Measurements from ENCODE around the gene UROS.

The UROS gene

DNA sequence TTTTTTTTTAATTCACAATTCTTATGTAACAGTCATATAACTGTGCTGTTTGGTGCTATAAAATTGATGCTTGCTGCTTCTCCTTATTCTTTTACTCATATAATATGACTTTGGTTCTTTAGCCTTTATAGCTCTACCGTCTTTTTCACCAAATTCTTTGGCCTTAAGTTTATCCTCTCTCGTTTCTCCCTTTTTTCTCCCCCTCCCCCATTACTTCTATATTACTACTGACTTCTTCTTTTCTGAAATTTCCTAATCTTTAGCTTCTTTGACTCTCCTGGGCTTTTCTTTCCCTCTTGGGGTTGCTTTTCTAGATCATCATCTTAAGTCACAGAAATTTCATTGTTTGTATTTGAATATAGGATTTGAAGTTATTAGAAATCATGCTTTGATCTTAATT lies 4.1 kb upstream of the UROS start:
- peak overlapping the region; percentile 95 for H3K4me2 ChIP-seq (ENCODE audit: low read depth, low read length, poor library complexity, severe bottlenecking)
- no peak overlapping the region for H2AFZ ChIP-seq (ENCODE audit: low read length)
- peaks cover 48% of the 10 kb centered on the region for H4K20me1 ChIP-seq (ENCODE audit: insufficient read depth, low read length, poor library complexity, severe bottlenecking)
- TF ChIP-seq, protein P1, sequence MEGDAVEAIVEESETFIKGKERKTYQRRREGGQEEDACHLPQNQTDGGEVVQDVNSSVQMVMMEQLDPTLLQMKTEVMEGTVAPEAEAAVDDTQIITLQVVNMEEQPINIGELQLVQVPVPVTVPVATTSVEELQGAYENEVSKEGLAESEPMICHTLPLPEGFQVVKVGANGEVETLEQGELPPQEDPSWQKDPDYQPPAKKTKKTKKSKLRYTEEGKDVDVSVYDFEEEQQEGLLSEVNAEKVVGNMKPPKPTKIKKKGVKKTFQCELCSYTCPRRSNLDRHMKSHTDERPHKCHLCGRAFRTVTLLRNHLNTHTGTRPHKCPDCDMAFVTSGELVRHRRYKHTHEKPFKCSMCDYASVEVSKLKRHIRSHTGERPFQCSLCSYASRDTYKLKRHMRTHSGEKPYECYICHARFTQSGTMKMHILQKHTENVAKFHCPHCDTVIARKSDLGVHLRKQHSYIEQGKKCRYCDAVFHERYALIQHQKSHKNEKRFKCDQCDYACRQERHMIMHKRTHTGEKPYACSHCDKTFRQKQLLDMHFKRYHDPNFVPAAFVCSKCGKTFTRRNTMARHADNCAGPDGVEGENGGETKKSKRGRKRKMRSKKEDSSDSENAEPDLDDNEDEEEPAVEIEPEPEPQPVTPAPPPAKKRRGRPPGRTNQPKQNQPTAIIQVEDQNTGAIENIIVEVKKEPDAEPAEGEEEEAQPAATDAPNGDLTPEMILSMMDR (conservative IDR thresholded peaks at IDR 0.05; ENCODE audit: low read length) = no peak
- no peak for TF ChIP-seq EZH2phosphoT487 (IDR thresholded peaks at IDR 0.05; ENCODE audit: borderline replicate concordance)
- no peak overlapping the region for H3K9ac ChIP-seq (ENCODE audit: low read depth, low read length, poor library complexity, severe bottlenecking)
- no peaks in the 10 kb centered on the region for H3K9me3 ChIP-seq (ENCODE audit: insufficient read depth, low read depth, low read length)
- no peaks in the 10 kb centered on the region for H3K9me2 ChIP-seq (replicated peaks; ENCODE audit: low read depth, low read length)
- no peaks in the 10 kb centered on the region for H3F3A ChIP-seq (ENCODE audit: low read depth)
- H3K4me1 ChIP-seq (ENCODE audit: insufficient read depth, low read length, poor library complexity, severe bottlenecking) = peaks cover 23% of the 10 kb centered on the region
- peaks cover 61% of the 10 kb centered on the region for H3K79me2 ChIP-seq (ENCODE audit: insufficient read depth, low read length)
- H3K27me3 ChIP-seq (ENCODE audit: insufficient read depth, low read length, poor library complexity, severe bottlenecking) = no peaks in the 10 kb centered on the region
- no peak overlapping the region for H3K4me3 ChIP-seq (ENCODE audit: low read length, poor library complexity, severe bottlenecking)
- peaks cover 50% of the 10 kb centered on the region for H3K36me3 ChIP-seq (ENCODE audit: insufficient read depth, low read length)

DNA sequence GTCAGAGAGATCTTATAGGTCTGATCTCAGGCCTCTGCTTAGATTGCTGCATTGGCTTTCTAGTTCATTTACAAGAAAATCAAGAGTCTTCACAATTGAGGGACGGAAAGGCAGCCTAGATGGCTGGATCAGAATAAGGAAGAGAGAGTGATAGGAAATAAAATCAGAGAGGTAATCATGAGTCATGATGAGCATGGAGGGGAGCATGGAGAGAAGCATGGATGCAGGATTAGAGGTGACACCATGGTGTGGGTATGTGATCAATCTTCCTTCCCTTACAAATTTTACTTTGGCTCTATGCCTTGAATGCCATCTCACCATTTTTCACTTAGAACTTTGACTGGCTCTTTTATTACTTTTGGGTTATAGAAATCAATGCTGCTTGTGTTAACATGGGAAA lies 1.7 kb upstream of the UROS start:
- H3K9me3 ChIP-seq (ENCODE audit: insufficient read depth, low read depth, low read length) = no peaks in the 10 kb centered on the region
- H3K9ac ChIP-seq (ENCODE audit: low read depth, low read length, poor library complexity, severe bottlenecking) = peak overlapping the region; percentile 91
- H3K4me3 ChIP-seq (ENCODE audit: low read length, poor library complexity, severe bottlenecking) = peak overlapping the region; percentile 96
- H3K36me3 ChIP-seq (ENCODE audit: insufficient read depth, low read length) = peaks cover 28% of the 10 kb centered on the region
- H3K79me2 ChIP-seq (ENCODE audit: insufficient read depth, low read length) = peaks cover 66% of the 10 kb centered on the region
- H4K20me1 ChIP-seq (ENCODE audit: insufficient read depth, low read length, poor library complexity, severe bottlenecking) = peaks cover 41% of the 10 kb centered on the region
- H3K27me3 ChIP-seq (ENCODE audit: insufficient read depth, low read length, poor library complexity, severe bottlenecking) = no peaks in the 10 kb centered on the region
- H3K4me2 ChIP-seq (ENCODE audit: low read depth, low read length, poor library complexity, severe bottlenecking) = peak overlapping the region; percentile 95
- no peaks in the 10 kb centered on the region for H3F3A ChIP-seq (ENCODE audit: low read depth)
- no peak for TF ChIP-seq EZH2phosphoT487 (IDR thresholded peaks at IDR 0.05; ENCODE audit: borderline replicate concordance)
- TF ChIP-seq, protein P1 (conservative IDR thresholded peaks at IDR 0.05; ENCODE audit: low read length) = no peak
- no peaks in the 10 kb centered on the region for H3K9me2 ChIP-seq (replicated peaks; ENCODE audit: low read depth, low read length)
- H2AFZ ChIP-seq (ENCODE audit: low read length) = no peak overlapping the region
- H3K4me1 ChIP-seq (ENCODE audit: insufficient read depth, low read length, poor library complexity, severe bottlenecking) = peaks cover 34% of the 10 kb centered on the region

DNA sequence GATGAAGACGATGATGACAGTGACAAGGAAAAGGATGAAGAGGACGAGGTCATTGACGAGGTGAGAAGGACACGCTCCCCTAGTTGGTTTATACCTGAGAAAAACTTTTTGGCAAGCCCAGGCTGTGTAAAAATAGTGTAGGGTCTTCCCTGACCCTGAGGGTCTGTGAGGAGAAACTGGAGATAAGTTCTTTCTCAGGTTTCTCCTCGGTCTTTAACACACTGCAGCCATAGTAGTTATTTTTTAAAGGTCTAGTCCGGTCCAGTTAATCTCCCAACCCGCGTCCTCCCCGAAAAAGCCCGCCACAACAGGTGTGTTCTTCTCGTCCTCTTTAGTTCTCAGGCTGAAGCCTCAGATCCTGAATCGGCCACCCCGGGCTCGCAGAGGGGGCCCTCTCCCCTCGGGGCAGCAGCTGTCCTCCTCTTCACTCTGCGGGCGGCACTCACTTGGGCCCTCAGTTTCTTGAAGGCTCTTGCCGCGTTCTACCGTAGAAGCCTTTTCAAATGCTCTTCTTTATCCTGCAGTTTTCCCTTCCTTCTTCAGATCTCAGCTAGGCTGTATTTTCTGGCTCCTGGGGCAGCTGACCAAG lies 699 bp upstream of the UROS start:
- no peaks in the 10 kb centered on the region for H3K9me2 ChIP-seq (replicated peaks; ENCODE audit: low read depth, low read length)
- peaks cover 66% of the 10 kb centered on the region for H3K79me2 ChIP-seq (ENCODE audit: insufficient read depth, low read length)
- H3K4me1 ChIP-seq (ENCODE audit: insufficient read depth, low read length, poor library complexity, severe bottlenecking) = peaks cover 34% of the 10 kb centered on the region
- peak overlapping the region; percentile 99 for H2AFZ ChIP-seq (ENCODE audit: low read length)
- no peaks in the 10 kb centered on the region for H3K9me3 ChIP-seq (ENCODE audit: insufficient read depth, low read depth, low read length)
- peak overlapping the region; percentile 96 for H3K4me3 ChIP-seq (ENCODE audit: low read length, poor library complexity, severe bottlenecking)
- peak overlapping the region; percentile 95 for H3K4me2 ChIP-seq (ENCODE audit: low read depth, low read length, poor library complexity, severe bottlenecking)
- no peaks in the 10 kb centered on the region for H3F3A ChIP-seq (ENCODE audit: low read depth)
- H4K20me1 ChIP-seq (ENCODE audit: insufficient read depth, low read length, poor library complexity, severe bottlenecking) = peaks cover 40% of the 10 kb centered on the region
- no peak for TF ChIP-seq EZH2phosphoT487 (IDR thresholded peaks at IDR 0.05; ENCODE audit: borderline replicate concordance)
- TF ChIP-seq, protein P1 (conservative IDR thresholded peaks at IDR 0.05; ENCODE audit: low read length) = no peak
- no peaks in the 10 kb centered on the region for H3K27me3 ChIP-seq (ENCODE audit: insufficient read depth, low read length, poor library complexity, severe bottlenecking)
- H3K9ac ChIP-seq (ENCODE audit: low read depth, low read length, poor library complexity, severe bottlenecking) = peak overlapping the region; percentile 91
- peaks cover 19% of the 10 kb centered on the region for H3K36me3 ChIP-seq (ENCODE audit: insufficient read depth, low read length)

Measured in Loucy (cell line).